Measurements from ENCODE around the gene DMRT1. TPM values are rescaled to one million over a fixed set of nuclear protein-coding genes. Genes with fewer than 3 reads are reported as not detected.

The DMRT1 gene
- total RNA-seq, 1 experiment from 2014 or later: 0.47 TPM

DNA sequence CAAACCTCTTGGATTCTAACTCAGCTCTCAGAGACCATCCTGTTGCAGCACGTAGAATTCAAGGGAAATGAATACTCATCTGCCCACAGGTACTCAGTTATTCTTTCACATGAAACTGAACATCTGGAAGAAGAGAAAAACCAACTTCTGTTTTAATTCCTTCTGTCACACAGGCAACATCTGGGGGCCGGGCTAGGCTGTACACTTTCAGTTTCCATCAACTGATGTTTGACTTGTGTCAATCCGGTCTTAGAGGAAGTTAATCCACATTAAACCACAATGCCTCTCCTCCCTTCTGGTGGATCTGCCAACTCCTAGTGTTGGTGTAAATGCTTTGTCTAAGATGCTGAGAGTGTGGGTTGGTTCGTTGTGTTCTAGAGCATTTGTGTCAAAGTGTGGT, 152.5 kb downstream of the DMRT1 start:
- ChIA-PET CTCF (no interaction called here), POLR2A (no interaction called here), RAD21 (ENCODE audit: low non-redundant PET in 1 of 2, low total read pairs in 2 of 2, uncharacterized antibody in 2 of 2, unreplicated experiment in 2 of 2) (no interaction called here)
- Histone ChIP-seq H4K20me1 (ENCODE audit: insufficient read depth) (no peaks in the 10 kb centered on the region), H3K4me2 (ENCODE audit: low read length) (no peak overlapping the region), H3K4me3 (replicated peaks in 1 of 2; ENCODE audit: low read depth in 1 of 2, low read length in 2 of 2) (no peak overlapping the region), H3K9me3 (ENCODE audit: control insufficient read depth in 1 of 2, insufficient read depth in 1 of 2, low read depth in 1 of 2, low read length in 2 of 2) (peaks cover 0 to under 1% of the 10 kb centered on the region in 2 experiments; a peak in 1 of 4 replicates), H2AFZ (ENCODE audit: low read depth, low read length, poor library complexity, severe bottlenecking) (no peak overlapping the region), H3K9me2 (ENCODE audit: insufficient read depth) (no peaks in the 10 kb centered on the region), H3K27ac (ENCODE audit: low read depth, low read length) (no peak overlapping the region), H3K79me2 (ENCODE audit: insufficient read depth, low read length) (no peaks in the 10 kb centered on the region), H3K4me1 (ENCODE audit: control insufficient read depth in 1 of 2, insufficient read depth in 2 of 2, low read length in 2 of 2) (no peaks in the 10 kb centered on the region), H3K9ac (ENCODE audit: low read length) (no peak overlapping the region), H3K36me3 (ENCODE audit: control insufficient read depth in 1 of 2, insufficient read depth in 2 of 2, low read length in 2 of 2) (no peaks in the 10 kb centered on the region), H3K27me3 (ENCODE audit: insufficient read depth, low read length) (no peaks in the 10 kb centered on the region)
- ATAC-seq (no peak), DNase-seq (ENCODE audit: low read depth, low spot score) (no peak)
- intact Hi-C loops (cut with micrococcal nuclease): no loop called here
- no peak for TF ChIP-seq SRF (IDR thresholded peaks at IDR 0.05; ENCODE audit: low read depth)
- no peak for TF ChIP-seq ZNF274 (IDR thresholded peaks at IDR 0.05; ENCODE audit: low read depth, low read length)
- TF ChIP-seq EZH2phosphoT487 (IDR thresholded peaks at IDR 0.05; ENCODE audit: borderline replicate concordance): no peak
- no peak for TF ChIP-seq FOSL1 (IDR thresholded peaks at IDR 0.05; ENCODE audit: low read depth)
- no peak for TF ChIP-seq ZFX (IDR thresholded peaks at IDR 0.05)
- no peak for TF ChIP-seq CBX3 (IDR thresholded peaks at IDR 0.05; ENCODE audit: low read depth)
- no peak for TF ChIP-seq SIN3A (IDR thresholded peaks at IDR 0.05; ENCODE audit: low read depth)
- TF ChIP-seq EGR1 (IDR thresholded peaks at IDR 0.05; ENCODE audit: low read depth): no peak
- BruUV-seq (replicated peaks): no TSS peak

DNA sequence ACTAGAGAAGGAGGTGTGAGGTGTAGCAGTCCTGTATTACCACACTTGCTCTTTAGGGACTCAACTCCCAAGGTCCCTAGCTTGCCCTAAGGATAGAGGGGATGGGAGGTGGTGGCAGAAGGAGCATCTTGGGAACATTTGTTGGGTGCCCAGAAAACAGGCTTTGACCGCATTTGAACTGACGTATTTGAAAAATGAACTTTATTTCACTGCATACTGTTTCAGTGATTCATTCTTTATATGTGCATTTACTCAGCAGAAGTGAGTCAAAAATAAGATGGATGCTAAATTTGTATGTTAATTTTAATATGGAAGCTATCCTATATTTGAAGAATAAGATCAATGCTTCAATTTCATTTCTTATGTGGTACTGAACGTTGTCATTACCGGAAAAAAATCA, 153.7 kb downstream of the DMRT1 start:
- Histone ChIP-seq H3K9ac (ENCODE audit: low read length) (no peak overlapping the region), H3K4me1 (ENCODE audit: control insufficient read depth in 1 of 2, insufficient read depth in 2 of 2, low read length in 2 of 2) (no peaks in the 10 kb centered on the region), H3K27ac (ENCODE audit: low read depth, low read length) (no peak overlapping the region), H3K4me3 (replicated peaks in 1 of 2; ENCODE audit: low read depth in 1 of 2, low read length in 2 of 2) (no peak overlapping the region), H3K79me2 (ENCODE audit: insufficient read depth, low read length) (no peaks in the 10 kb centered on the region), H3K27me3 (ENCODE audit: insufficient read depth, low read length) (no peaks in the 10 kb centered on the region), H3K9me2 (ENCODE audit: insufficient read depth) (no peaks in the 10 kb centered on the region), H3K36me3 (ENCODE audit: control insufficient read depth in 1 of 2, insufficient read depth in 2 of 2, low read length in 2 of 2) (no peaks in the 10 kb centered on the region), H4K20me1 (ENCODE audit: insufficient read depth) (no peaks in the 10 kb centered on the region), H3K9me3 (ENCODE audit: control insufficient read depth in 1 of 2, insufficient read depth in 1 of 2, low read depth in 1 of 2, low read length in 2 of 2) (peaks cover 0 to 12% of the 10 kb centered on the region in 2 experiments; a peak in 1 of 4 replicates), H3K4me2 (ENCODE audit: low read length) (no peak overlapping the region), H2AFZ (ENCODE audit: low read depth, low read length, poor library complexity, severe bottlenecking) (no peak overlapping the region)
- ChIA-PET POLR2A (no interaction called here), RAD21 (ENCODE audit: low non-redundant PET in 1 of 2, low total read pairs in 2 of 2, uncharacterized antibody in 2 of 2, unreplicated experiment in 2 of 2) (no interaction called here), CTCF (no interaction called here)
- intact Hi-C loops (cut with micrococcal nuclease): no loop called here
- no peak for DNase-seq (ENCODE audit: low read depth, low spot score)
- no TSS peak for BruUV-seq (replicated peaks)
- no peak for ATAC-seq
- no peak for TF ChIP-seq TCF7L2 (IDR thresholded peaks at IDR 0.05; ENCODE audit: borderline replicate concordance, extremely low read depth, insufficient read depth, insufficient read length)
- no peak for TF ChIP-seq JUND (IDR thresholded peaks at IDR 0.05)
- no peak for TF ChIP-seq FOSL1 (IDR thresholded peaks at IDR 0.05; ENCODE audit: low read depth)
- no peak for TF ChIP-seq ZFX (IDR thresholded peaks at IDR 0.05)
- TF ChIP-seq EZH2 (IDR thresholded peaks at IDR 0.05): no peak
- TF ChIP-seq YY1 (IDR thresholded peaks at IDR 0.05; ENCODE audit: extremely low read depth, insufficient replicate concordance, low read depth, low read length): no peak
- TF ChIP-seq SIN3A (IDR thresholded peaks at IDR 0.05; ENCODE audit: low read depth): no peak
- TF ChIP-seq, protein P1, sequence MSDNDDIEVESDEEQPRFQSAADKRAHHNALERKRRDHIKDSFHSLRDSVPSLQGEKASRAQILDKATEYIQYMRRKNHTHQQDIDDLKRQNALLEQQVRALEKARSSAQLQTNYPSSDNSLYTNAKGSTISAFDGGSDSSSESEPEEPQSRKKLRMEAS (IDR thresholded peaks at IDR 0.05): no peak
- TF ChIP-seq, protein P2, sequence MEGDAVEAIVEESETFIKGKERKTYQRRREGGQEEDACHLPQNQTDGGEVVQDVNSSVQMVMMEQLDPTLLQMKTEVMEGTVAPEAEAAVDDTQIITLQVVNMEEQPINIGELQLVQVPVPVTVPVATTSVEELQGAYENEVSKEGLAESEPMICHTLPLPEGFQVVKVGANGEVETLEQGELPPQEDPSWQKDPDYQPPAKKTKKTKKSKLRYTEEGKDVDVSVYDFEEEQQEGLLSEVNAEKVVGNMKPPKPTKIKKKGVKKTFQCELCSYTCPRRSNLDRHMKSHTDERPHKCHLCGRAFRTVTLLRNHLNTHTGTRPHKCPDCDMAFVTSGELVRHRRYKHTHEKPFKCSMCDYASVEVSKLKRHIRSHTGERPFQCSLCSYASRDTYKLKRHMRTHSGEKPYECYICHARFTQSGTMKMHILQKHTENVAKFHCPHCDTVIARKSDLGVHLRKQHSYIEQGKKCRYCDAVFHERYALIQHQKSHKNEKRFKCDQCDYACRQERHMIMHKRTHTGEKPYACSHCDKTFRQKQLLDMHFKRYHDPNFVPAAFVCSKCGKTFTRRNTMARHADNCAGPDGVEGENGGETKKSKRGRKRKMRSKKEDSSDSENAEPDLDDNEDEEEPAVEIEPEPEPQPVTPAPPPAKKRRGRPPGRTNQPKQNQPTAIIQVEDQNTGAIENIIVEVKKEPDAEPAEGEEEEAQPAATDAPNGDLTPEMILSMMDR (IDR thresholded peaks at IDR 0.05 in 2 of 3, conservative IDR thresholded peaks at IDR 0.05 in 1 of 3; ENCODE audit: borderline replicate concordance in 1 of 3, insufficient read depth in 1 of 3, low read depth in 2 of 3, low read length in 2 of 3): no peak
